Measurements from ENCODE around the gene POLR2H.
A peak's percentile ranks its signal among the peaks of the same experiment; 100 is the strongest.

Gene POLR2H

GRCh38 chr3:184389935-184390528, 28.5 kb downstream of the POLR2H start:
- no peak for DNase-seq

DNA sequence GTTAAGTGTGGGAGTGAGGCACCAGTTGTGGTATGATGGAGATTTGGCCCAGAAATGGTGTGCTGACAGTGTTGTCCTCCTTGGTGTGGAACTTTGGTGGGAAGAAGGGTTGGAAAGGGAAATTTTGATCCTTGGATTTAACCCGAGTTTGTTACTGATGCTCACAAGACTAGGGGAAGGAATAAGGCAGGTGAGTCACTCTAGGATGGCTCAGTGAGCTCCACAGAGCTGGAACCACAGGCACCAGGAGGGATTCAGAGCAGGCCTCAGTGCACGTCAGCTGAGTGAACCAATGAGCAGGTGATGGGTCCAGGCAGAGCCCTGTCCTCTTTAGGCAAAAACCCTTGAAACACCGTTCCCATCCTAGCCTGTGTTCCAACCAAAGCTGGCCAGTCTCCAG, 29.8 kb downstream of the POLR2H start:
- DNase-seq = no peak

DNA sequence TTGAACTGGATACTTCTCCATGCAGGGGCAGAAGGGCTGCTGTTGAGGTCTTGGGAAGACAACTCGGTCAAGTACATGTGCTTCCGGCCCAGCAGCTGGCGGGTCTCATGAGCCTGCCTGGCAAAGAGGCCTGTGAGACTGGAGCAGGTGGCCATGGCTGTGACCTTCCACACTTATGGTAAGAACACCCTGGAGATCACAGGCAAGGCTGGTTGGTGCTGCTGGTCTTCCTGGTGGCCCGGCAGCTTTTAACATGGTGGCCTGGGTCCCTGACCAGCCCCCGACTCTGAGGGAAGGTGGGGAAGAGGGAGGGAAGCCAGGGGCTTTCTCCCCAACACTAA, 33.8 kb downstream of the POLR2H start:
- no peak for DNase-seq

DNA sequence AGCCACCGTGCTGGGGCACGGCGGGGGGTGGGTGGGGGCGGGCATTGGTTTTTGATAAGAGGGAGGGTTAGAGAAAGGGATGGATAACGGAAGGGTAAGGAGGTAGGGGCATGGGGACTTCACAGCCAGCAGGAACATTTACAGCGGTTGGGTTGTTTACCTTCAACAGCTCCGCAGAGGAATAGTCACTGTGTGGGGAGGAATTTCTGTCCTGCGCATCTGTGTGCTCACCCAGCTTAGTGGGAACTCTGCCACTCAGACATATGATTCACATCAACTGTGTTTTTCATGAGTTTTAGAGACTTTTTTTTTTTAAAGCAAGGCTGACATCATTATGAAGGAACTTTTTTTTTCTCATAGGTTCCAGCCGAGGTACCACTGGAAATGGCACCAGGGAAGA, 37.9 kb downstream of the POLR2H start:
- peak; percentile 95 for DNase-seq

- DNase-seq = no peak
Observed at GRCh38 chr3:184405075-184406030, 43.8 kb downstream of the POLR2H start.

DNA sequence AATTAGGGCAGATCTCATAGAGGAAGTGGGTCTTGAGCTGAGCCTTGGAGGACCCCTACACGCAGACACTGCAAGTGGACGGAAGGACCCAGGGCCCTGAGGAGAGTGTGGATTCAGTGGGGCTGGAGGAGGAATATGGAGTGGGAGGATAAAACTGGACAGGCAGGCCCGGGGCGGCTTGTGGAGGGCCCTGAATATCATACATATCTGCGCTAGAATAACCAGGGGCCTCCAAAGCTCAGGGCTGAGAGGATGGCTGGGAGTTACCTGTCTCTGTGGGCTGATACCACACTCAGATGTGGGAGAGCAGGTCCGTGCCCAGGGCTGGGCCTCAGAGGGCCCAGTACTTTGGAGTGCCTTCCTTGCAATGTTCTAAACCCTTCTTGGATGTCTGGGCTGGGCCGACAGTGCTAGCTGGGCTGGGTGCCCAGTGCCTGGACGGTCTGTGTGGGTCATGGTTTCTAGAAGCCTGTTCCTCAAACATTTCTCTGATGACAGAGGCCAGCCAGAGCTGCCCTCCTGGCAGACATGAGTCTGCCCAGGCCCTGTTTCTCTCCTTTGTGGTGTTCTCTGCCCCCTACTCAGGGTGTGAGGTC, 47.9 kb downstream of the POLR2H start:
- DNase-seq = no peak

DNA sequence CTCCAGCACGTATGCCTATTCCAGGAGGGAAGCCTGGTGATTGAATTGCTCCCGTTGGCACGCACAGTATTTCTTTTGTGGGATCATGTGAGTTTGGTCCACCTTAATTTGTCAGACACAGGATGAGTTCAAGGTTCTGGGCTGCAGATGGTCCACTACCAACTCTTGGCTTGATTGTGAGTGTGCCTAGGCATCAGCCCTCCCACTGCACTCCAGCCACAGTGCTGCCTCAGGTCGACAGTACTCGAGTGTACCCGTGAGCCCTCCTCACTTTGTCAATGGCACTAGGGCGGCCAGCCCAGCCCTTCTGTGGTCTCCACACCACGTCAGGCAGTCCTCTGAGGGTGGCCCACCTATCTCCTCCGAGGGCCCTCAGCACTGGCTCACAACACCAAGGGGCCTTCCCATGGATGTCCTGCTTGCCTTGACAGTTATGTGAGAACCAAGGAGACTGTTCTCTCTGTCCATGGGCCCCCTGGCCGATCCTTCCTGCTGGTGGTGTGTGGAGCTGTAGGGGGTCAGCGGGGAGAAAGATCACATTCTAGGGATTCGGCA, 48.5 kb downstream of the POLR2H start:
- no peak for DNase-seq

DNA sequence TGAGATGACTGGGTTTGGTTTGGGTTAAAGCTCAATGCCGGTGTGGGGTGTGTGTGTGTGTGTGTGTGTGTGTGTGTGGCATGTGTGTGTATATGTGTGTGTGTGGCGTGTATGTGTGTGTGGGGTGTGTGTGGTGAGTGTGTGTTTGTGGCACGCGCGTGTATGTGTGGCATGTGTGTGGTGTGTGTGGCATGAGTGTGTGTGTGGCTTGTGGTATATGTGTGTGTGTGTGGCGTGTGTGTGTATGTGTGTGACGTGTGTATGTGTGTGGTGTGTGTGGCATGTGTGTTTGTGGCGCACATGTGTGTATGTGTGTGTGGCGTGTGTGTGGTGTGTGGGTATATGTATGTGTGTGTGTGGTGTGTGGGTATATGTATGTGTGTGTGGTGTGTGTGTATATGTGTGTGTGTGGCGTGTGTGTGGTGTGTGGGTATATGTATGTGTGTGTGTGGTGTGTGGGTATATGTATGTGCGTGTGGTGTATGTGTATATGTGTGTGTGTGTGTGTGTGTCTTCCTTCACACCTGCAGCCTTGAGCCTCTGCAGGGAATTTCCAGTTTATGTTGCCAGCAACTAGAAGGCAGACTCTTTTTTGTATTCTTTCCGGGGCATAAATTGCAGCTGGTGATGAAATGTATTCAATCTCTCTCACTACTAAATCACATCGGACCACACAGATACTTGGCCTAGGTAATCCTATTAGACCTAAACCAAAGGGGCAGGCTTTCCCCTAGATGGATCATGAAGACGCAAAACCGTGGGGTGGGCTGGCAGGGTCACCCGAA, 53.1 kb downstream of the POLR2H start:
- DNase-seq = no peak

- DNase-seq = no peak
Observed at GRCh38 chr3:184415203-184415490, 53.6 kb downstream of the POLR2H start.

DNA sequence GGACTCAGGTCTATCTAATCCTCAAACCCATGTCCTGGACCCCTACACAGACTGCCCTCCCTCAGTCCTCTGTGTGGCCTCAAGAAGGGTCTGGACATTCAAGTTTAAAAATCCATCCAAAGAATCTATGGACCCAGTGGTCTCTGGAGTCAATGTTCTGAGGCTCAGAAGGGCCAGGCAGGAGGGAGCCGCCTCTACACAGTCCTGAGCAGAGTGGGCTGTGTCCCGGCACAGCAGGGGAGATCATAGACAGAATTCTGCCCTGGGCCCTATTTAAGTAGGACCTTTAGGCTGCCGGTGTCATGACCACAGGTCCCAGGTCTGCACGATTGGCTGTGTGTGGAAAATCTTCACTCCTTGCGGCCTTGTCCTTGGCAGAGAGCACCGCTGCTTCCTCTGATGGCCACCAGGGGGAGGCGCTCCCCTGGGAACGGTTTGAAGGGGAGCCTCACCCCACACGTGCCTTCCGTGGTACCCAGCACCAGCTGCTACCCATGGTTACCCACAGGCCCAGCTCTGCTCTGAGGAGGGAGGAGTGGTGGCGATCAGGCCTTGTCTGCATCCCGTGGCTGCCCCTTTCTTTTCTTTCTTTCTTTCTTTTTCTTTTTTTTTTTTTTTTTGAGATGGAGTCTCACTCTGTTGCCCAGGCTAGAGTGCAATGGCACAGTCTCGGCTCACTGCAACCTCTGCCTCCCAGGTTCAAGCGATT, 56.3 kb downstream of the POLR2H start:
- DNase-seq = peak; percentile 55
